ENCODE data around the gene LZTR1.
A peak's percentile ranks its signal among the peaks of the same experiment; 100 is the strongest.
"Not testable (repeated sequence)": the region's sequence is repeated elsewhere in the genome, so short reads cannot be mapped to it uniquely, and the experiment has no call there.

Gene LZTR1

GRCh38 chr22:21044931-21045584, 63.0 kb downstream of the LZTR1 start:
- DNase-seq (ENCODE audit: extremely low read depth, low read depth), result no peak
- H3K4me3 ChIP-seq (replicated peaks; ENCODE audit: low read depth, low read length), result peak overlapping the region; percentile 42

GRCh38 chr22:21045585-21046294, 63.6 kb downstream of the LZTR1 start, which contains the start of gene LRRC74B:
LRRC74B (plus strand) TSS chr22:21045946; CDS start chr22:21045987, 41 bp downstream.
- peak within 1 kb of the TSS; percentile 42 for H3K4me3 ChIP-seq (replicated peaks; ENCODE audit: low read depth, low read length)
- TF ChIP-seq, protein P1, sequence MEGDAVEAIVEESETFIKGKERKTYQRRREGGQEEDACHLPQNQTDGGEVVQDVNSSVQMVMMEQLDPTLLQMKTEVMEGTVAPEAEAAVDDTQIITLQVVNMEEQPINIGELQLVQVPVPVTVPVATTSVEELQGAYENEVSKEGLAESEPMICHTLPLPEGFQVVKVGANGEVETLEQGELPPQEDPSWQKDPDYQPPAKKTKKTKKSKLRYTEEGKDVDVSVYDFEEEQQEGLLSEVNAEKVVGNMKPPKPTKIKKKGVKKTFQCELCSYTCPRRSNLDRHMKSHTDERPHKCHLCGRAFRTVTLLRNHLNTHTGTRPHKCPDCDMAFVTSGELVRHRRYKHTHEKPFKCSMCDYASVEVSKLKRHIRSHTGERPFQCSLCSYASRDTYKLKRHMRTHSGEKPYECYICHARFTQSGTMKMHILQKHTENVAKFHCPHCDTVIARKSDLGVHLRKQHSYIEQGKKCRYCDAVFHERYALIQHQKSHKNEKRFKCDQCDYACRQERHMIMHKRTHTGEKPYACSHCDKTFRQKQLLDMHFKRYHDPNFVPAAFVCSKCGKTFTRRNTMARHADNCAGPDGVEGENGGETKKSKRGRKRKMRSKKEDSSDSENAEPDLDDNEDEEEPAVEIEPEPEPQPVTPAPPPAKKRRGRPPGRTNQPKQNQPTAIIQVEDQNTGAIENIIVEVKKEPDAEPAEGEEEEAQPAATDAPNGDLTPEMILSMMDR (IDR thresholded peaks at IDR 0.05; ENCODE audit: low read depth, low read length, missing control alignments), result no peak
- peak; percentile 66 for DNase-seq (ENCODE audit: extremely low read depth, low read depth)

More at GRCh38 chr22:21044931-21045584, 63.0 kb downstream of the LZTR1 start:
- TF ChIP-seq, protein P1 (IDR thresholded peaks at IDR 0.05; ENCODE audit: low read depth, low read length, missing control alignments), result no peak

DNA sequence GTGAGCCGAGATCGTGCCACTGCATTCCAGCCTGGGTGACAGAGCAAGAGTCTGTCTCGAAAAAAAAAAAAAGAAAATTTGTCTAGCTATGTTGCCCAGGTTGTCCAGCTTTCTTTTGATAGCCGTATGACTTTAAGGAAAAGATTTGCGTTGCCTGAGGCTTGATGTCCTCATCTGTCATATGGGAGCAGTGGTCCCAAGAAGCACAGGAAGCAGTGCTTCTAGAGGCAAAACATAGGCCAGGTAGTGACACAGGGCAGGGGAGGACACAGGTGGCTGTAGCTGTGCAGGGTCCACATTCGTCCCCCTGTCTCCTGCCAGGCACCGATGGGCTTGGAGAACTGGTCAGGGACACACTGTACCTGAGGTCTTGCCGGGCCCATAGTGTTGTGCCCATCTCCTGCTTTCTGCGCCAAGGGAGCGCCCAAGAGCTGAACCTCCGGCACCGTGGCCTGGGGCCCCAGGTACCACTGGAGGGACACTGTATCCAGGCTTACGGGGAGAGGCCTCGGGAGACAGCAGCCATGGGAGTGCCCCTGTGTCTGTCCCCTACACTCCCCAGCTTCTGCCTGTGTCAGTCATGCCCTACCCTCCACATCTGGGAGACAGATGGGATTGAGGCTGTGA, 65.1 kb downstream of the LZTR1 start:
- TF ChIP-seq, protein P1 (IDR thresholded peaks at IDR 0.05; ENCODE audit: low read depth, low read length, missing control alignments), result no peak
- DNase-seq (ENCODE audit: extremely low read depth, low read depth), result no peak
- H3K4me3 ChIP-seq (replicated peaks; ENCODE audit: low read depth, low read length), result no peak overlapping the region

- no peak for DNase-seq (ENCODE audit: extremely low read depth, low read depth)
- TF ChIP-seq, protein P1 (IDR thresholded peaks at IDR 0.05; ENCODE audit: low read depth, low read length, missing control alignments), result no peak
- no peak overlapping the region for H3K4me3 ChIP-seq (replicated peaks; ENCODE audit: low read depth, low read length)
These were observed 65.6 kb downstream of the LZTR1 start for GRCh38 chr22:21047730-21048129.

DNA sequence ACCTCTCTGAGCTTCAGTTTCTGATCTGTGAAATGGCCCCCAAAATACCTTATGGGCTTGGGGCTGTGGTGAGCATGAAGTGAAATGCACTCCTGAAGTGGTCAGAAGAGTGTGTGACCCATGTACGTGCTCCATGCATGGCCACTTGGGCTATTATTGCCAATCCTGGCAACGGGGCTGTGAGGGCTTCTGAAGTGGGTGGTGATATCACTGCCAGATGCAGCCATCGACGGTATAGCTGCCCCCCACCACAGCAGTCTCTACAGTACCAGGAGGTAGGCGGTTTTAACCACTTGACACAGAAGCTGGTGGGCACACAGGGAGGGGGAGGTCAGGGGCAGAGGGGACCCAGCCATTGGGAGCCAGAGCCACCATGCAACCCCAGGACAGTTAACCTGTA, 66.4 kb downstream of the LZTR1 start:
- not testable (repeated sequence) for H3K4me3 ChIP-seq (replicated peaks; ENCODE audit: low read depth, low read length)

More for the DNA sequence above, 66.4 kb downstream of the LZTR1 start:
- not testable (repeated sequence) for DNase-seq (ENCODE audit: extremely low read depth, low read depth)
